ENCODE data around the gene PIAS4. TPM values are rescaled to one million over a fixed set of nuclear protein-coding genes. Genes with fewer than 3 reads are reported as not detected.

Gene PIAS4
- total and polyA plus RNA-seq, 2 of the 13 experiments (the other 11 are each of a cell fraction or from before 2014, with no cell fraction given): 9.0 to 20.1 TPM

DNA sequence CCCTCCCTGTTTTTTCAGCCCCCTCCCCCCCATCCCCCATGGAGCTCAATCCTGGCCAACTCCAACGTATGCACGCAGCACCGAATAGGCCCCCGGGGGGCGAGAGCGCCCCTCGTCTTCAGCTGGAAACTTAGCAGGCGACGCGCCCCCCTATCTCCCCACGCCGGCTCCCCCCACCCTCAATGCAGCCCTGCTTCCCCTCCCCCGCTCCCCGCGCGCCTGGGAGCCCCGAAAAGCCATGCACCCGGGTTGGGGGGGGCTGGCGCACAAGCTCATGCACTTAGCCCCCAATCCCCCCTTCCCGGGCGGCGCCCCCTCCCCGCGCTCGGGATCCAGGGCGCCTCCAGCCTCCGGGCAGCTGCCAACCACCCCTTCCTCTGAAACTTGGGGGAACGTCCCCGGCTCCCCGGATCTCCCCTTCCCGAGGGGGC, 58.7 kb downstream of the PIAS4 start (continued):
- TF ChIP-seq, protein P1, sequence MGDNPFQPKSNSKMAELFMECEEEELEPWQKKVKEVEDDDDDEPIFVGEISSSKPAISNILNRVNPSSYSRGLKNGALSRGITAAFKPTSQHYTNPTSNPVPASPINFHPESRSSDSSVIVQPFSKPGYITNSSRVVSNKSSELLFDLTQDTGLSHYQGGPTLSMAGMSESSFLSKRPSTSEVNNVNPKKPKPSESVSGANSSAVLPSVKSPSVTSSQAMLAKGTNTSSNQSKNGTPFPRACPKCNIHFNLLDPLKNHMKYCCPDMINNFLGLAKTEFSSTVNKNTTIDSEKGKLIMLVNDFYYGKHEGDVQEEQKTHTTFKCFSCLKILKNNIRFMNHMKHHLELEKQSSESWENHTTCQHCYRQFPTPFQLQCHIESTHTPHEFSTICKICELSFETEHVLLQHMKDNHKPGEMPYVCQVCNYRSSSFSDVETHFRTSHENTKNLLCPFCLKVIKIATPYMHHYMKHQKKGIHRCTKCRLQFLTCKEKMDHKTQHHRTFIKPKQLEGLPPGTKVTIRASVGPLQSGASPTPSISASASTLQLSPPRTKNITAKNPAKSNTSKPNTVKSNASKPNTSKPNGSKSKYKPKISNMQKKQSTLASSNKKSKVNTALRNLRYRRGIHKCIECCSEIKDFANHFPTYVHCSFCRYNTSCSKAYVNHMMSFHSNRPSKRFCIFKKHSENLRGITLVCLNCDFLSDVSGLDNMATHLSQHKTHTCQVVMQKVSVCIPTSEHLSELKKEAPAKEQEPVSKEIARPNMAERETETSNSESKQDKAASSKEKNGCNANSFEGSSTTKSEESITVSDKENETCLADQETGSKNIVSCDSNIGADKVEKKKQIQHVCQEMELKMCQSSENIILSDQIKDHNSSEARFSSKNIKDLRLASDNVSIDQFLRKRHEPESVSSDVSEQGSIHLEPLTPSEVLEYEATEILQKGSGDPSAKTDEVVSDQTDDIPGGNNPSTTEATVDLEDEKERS (CRISPR knock-in tag; IDR thresholded peaks at IDR 0.05): no peak
- TF ChIP-seq ZNF570 (CRISPR knock-in tag; IDR thresholded peaks at IDR 0.05; ENCODE audit: borderline replicate concordance) (no peak), XRCC5 (optimal IDR thresholded peaks at IDR 0.05; ENCODE audit: low read length) (no peak), HOXA9 (CRISPR knock-in tag; IDR thresholded peaks at IDR 0.05; ENCODE audit: borderline replicate concordance) (0 out of 2 replicates have a peak, but pooled peaks have one; percentile 27), ZNF431 (CRISPR knock-in tag; IDR thresholded peaks at IDR 0.05; ENCODE audit: borderline replicate concordance, low read depth) (no peak), CEBPZ (IDR thresholded peaks at IDR 0.05; ENCODE audit: low read length) (no peak), ZNF160 (CRISPR knock-in tag; IDR thresholded peaks at IDR 0.05) (no peak), NFATC3 (CRISPR knock-in tag; IDR thresholded peaks at IDR 0.05) (no peak), TAF1 (CRISPR knock-in tag; IDR thresholded peaks at IDR 0.05) (no peak), ZBTB3 (CRISPR knock-in tag; IDR thresholded peaks at IDR 0.05; ENCODE audit: borderline replicate concordance, low read depth) (no peak), ZNF737 (CRISPR knock-in tag; IDR thresholded peaks at IDR 0.05; ENCODE audit: borderline replicate concordance) (no peak), KLF12 (CRISPR knock-in tag; IDR thresholded peaks at IDR 0.05; ENCODE audit: borderline replicate concordance) (peak; percentile 6; the same call in 1 of the 2 replicates), RCOR2 (CRISPR knock-in tag; IDR thresholded peaks at IDR 0.05) (no peak), EEA1 (CRISPR knock-in tag; IDR thresholded peaks at IDR 0.05; ENCODE audit: borderline replicate concordance) (no peak), ZNF296 (CRISPR knock-in tag; conservative IDR thresholded peaks at IDR 0.05) (no peak), ZZZ3 (CRISPR knock-in tag; IDR thresholded peaks at IDR 0.05; ENCODE audit: borderline replicate concordance) (no peak), IRX3 (CRISPR knock-in tag; IDR thresholded peaks at IDR 0.05; ENCODE audit: borderline replicate concordance, low read depth) (no peak), SRY (CRISPR knock-in tag; IDR thresholded peaks at IDR 0.05) (no peak)
- TF ChIP-seq, protein P2, sequence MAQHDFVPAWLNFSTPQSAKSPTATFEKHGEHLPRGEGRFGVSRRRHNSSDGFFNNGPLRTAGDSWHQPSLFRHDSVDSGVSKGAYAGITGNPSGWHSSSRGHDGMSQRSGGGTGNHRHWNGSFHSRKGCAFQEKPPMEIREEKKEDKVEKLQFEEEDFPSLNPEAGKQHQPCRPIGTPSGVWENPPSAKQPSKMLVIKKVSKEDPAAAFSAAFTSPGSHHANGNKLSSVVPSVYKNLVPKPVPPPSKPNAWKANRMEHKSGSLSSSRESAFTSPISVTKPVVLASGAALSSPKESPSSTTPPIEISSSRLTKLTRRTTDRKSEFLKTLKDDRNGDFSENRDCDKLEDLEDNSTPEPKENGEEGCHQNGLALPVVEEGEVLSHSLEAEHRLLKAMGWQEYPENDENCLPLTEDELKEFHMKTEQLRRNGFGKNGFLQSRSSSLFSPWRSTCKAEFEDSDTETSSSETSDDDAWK (CRISPR knock-in tag; IDR thresholded peaks at IDR 0.05): no peak
- TF ChIP-seq, protein P3, sequence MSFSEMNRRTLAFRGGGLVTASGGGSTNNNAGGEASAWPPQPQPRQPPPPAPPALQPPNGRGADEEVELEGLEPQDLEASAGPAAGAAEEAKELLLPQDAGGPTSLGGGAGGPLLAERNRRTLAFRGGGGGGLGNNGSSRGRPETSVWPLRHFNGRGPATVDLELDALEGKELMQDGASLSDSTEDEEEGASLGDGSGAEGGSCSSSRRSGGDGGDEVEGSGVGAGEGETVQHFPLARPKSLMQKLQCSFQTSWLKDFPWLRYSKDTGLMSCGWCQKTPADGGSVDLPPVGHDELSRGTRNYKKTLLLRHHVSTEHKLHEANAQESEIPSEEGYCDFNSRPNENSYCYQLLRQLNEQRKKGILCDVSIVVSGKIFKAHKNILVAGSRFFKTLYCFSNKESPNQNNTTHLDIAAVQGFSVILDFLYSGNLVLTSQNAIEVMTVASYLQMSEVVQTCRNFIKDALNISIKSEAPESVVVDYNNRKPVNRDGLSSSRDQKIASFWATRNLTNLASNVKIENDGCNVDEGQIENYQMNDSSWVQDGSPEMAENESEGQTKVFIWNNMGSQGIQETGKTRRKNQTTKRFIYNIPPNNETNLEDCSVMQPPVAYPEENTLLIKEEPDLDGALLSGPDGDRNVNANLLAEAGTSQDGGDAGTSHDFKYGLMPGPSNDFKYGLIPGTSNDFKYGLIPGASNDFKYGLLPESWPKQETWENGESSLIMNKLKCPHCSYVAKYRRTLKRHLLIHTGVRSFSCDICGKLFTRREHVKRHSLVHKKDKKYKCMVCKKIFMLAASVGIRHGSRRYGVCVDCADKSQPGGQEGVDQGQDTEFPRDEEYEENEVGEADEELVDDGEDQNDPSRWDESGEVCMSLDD (CRISPR knock-in tag; IDR thresholded peaks at IDR 0.05; ENCODE audit: borderline replicate concordance): 0 out of 2 replicates have a peak, but pooled peaks have one; percentile 25

Data from HepG2 (cell line).